ENCODE measurements around the gene BMP2.

Gene BMP2

GRCh38 chr20:6829510-6830116 is 62.1 kb downstream of the BMP2 start:
- no peak overlapping the region for H3K27ac ChIP-seq
- TF ChIP-seq EZH2 (IDR thresholded peaks at IDR 0.05) (no peak), POLR2AphosphoS5 (IDR thresholded peaks at IDR 0.05; ENCODE audit: borderline replicate concordance, low read depth, low read length) (no peak), FOXP2 (optimal IDR thresholded peaks at IDR 0.05; ENCODE audit: control extremely low read depth, extremely low read length, insufficient read depth) (no peak)
- no peak for DNase-seq (ENCODE audit: low read depth, low spot score)
- no peaks in the 10 kb centered on the region for H3K36me3 ChIP-seq (ENCODE audit: insufficient read depth, low read length)
- no peaks in the 10 kb centered on the region for H3K9me3 ChIP-seq (ENCODE audit: low read depth, low read length)
- no peak overlapping the region for H3K9ac ChIP-seq (ENCODE audit: insufficient read length)
- H3K4me3 ChIP-seq, result no peak overlapping the region
